ENCODE data around the gene LILRB5.
"Not testable (repeated sequence)": the region's sequence is repeated elsewhere in the genome, so short reads cannot be mapped to it uniquely, and the experiment has no call there.

Gene LILRB5

DNA sequence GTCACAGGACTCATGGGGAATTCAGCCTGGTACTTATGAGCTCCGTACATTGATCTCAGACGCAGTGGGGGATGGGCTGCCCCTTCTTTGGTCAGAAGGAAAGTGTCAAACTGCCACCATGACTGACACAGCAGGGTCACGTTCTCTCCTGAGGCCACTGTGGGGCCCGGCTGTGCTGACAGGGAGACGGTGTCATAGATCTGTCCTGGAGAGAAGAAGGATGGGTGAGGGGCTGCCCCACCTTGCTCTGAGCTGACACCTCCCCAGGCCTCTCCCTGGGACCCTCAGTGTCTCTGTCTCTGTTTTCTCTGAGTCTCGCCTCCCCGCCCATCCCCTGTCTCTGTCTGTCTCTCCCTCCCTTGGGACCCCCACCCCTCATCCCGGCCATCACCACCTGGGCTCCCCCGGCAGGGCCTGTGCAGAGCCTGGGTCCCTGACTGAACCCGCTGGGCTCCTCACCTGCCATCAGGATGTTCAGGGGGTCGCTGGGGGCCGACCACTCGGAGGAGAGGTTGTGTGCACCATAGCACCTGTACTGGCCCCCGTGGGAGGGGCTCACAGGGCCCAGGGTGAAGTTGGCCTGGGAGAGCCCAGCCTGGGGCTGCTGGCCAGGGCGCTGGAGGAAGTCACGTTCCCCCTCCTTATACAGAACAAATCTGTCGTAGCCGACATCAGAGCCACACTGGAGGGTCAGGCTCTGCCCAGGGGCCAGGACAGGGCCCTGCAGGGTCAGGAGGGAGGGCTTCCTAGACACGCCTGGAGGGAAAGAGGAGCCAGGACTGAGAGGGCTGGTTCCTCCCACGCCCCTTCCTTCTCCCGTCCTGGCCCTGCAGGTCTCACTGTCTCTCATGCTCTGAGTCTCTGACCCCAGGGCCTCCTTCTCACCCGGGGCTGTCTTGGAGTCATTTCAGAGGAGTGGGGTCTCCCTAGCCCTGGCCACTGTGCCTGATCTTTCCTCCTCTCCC, 16.4 kb downstream of the LILRB5 start:
- not testable (repeated sequence) for DNase-seq

- DNase-seq: not testable (repeated sequence)
Observed at GRCh38 chr19:54239491-54240371, 17.3 kb downstream of the LILRB5 start.

DNA sequence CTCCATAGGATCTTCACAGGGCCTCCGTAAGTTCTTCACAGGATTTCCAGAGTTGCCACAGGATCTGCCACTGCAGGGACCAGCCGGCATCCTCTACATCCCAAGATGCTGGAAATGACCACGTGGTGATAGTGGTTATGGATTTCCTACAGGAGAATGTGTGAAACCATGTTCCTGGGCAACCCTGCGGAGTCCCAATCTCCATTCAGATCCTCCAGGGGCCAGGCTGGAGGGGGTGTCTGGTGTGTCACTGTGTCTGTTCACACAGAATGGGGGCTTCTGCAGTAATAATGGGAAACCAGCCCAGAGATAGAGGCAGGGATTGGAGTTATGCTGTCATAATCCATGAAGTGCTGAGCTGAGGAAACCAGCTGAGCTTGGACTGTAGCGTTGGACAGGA, 23.1 kb downstream of the LILRB5 start:
- DNase-seq: no peak

GRCh38 chr19:54231077-54231931, 25.8 kb downstream of the LILRB5 start:
- DNase-seq: peak; percentile 82

DNA sequence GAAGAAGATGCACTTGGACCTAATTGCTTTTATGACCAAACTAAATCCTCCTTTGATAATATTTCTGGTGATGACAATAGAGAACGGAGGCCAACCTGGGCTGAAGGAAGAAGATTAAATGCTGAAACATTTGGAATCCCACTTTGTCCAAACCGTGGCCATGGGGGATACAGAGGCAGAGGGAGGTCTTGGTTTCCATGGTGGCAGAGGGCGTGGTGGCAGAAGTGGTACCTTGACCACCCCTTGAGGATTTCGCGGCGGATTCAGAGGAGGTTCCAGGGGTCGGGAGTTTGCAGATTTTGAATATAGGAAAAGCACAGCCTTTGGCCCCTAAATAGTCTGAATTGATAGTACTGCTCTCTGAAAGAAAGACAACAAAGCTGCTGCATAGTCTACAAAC, 27.0 kb downstream of the LILRB5 start:
- DNase-seq: no peak

DNA sequence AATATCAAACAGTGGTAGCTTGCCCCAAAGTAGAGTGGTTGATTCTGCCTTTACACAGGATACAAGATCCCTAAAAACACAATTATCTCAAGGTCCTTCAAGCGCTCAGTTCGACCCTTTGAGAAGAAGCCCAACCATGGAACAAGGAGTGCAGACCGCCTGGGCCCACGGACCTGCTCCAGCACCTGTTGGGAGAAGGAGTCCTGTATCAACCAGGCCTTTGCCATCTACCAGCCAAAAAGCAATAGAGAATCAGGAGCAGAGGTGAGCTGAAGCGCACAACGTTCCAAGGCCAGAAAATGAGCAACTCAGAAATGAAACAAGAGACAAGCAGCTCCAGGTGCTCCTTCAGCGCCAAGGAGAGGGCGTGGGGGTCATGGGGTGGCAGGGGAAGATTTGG, 27.9 kb downstream of the LILRB5 start:
- DNase-seq: no peak

- not testable (repeated sequence) for DNase-seq
Observed at GRCh38 chr19:54224619-54225018, 32.5 kb downstream of the LILRB5 start.

- DNase-seq: not testable (repeated sequence)
Observed at GRCh38 chr19:54223937-54224281, 33.2 kb downstream of the LILRB5 start.

- not testable (repeated sequence) for DNase-seq
Observed at GRCh38 chr19:54223277-54223936, 33.7 kb downstream of the LILRB5 start.

DNA sequence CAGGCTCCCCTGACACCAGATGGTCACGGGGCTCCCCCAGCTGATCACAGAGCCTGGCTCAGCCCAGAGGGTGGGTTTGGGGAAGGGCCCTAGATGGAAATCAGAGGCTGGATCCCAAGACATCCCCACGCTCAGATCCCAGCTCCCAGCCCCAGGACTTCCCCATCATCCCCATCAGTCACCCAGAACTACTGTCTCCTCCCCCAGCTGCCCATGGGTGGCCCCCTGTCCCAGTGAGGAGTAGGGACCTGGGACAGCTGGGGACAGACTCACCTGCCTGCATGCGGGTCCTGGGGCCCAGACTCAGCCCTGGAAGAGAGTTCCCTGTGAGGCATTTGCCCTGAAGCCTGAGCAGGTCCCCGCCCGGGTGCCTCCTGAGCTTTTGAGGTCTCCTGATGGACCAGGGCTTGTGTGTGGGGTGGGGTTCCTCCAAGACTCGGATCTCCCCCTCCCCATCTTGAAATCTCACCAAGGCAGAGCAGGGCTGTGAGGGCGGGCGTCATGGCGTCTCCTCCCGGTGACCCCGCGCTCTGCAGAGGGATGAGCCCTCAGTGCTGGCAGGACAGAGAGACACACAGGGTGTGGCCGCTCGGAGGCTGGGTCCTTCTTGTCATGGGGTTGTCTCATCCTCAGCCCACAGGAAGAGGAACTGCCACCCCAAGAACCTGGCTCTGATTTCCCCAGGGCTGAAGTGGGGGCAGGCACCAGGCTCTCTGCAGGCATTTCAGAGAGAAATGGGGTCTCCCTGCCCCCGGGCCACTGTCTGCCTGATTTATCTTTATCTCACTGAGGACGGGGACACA, 34.4 kb downstream of the LILRB5 start, which contains the start of gene LILRB3:
Gene LILRB3 (minus strand): TSS at position 534 of the 803 bp plus-strand sequence. CDS start 31 bp downstream, at position 503.
- not testable (repeated sequence) for DNase-seq

GRCh38 chr19:54221947-54222346, 35.1 kb downstream of the LILRB5 start:
- DNase-seq: not testable (repeated sequence)

GRCh38 chr19:54219702-54220101, 37.4 kb downstream of the LILRB5 start:
- DNase-seq: not testable (repeated sequence)

DNA sequence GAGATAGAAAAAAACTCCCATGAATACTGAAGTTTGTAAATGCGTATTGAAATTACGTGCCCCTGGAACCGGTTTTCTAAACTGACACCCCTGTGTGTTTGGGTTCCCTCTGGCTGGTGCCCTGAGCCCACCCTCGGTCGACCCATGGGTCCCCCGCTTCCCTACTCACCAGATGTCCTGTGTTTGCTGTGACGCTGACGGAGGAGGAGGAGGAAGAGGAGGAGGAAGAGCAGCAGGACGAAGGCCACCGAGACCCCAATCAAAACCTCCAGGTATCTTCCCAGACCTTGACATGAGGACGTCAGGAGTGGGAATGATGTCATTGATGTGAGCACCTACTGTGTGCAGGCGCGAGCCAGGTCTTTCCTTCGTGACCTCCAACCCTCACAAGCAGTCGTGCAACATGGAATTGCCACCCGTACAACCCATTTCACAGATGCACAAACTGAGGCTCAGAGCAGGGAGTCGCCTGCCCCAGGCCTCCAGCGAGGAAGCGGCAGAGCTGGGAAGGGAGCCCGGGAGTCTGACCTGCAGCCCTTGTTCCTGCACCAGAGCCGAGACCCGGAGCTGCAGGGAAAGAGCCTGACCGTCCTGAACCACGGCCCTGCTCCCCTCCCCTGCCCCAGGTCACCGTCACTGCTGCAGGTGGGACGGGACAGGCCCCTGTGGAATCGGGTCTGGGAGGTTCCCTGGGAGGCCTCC, 38.0 kb downstream of the LILRB5 start:
- no peak for DNase-seq

DNA sequence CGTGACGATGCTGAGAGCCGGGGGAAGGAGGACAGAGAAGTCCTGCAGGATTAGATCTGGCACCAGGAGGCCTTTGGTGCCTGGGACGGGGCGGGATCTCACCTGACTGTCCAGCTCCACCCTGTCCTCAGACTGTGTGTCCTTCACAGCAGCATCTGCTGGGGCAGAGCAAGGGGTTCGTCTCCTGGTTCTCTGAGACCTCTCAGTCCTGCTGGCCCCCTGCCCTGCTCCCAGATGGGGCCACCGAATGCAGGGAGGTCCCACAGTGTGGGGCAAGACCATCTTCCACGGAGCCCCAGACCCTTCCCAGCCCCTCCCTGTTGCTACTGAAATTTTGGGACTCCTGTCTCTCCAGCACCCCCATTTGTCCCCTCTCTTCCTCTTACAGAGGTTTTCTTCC, 38.8 kb downstream of the LILRB5 start:
- DNase-seq: no peak

DNA sequence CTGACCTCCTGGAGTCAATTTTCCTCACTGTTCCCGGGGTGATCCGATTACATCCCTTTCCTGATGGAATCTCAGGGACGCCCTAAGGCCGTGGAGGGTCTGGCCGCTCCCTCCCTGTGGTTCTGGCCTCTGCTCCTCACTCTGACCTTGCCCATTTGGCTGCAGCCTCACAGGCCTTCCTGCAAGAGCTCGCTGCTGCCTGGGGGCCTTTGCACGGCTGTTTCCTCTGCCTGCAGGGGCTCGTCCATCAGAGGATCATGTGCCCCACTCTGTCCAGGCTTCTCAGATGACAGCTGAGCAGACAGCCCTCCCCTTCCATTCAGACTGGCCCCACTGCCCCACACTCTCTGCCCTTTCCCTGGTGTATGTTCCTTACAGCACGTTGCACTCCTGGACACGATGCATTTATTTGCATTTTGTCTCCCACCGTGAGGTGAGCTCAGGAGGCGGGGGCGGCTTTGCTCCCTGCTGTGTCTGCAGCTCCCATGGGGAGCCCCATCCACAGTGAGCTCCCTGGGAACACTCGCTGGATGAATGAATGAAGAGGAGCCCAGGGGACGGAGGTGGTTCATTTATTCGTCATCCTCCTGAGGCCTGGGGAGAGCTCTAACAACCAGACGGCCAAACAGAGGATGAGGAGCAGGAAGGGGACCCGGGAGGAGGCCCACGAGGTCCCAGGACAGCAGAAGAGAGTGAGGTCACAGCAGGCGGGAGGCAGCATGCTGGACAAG, 39.4 kb downstream of the LILRB5 start:
- DNase-seq: not testable (repeated sequence)

DNA sequence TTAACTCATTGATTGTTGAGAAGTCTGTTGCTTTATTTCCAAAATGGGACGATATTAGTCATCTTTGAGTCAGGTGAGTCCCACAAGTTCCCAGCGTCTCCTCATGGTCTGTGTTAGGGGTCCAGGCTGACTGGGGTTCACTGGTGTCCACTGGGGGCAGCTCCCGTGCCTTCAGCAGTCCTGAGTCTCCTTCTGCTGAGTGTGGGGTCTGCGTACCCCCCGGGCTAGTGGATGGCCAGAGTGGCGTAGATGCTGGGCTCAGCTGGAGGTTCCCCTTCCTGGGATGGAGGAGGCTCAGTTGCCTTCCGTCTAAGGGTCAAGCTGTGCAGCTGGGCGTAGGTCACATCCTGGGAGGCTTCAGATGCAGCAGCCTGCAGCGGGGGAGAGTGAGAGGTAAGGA, 40.2 kb downstream of the LILRB5 start:
- no peak for DNase-seq

DNA sequence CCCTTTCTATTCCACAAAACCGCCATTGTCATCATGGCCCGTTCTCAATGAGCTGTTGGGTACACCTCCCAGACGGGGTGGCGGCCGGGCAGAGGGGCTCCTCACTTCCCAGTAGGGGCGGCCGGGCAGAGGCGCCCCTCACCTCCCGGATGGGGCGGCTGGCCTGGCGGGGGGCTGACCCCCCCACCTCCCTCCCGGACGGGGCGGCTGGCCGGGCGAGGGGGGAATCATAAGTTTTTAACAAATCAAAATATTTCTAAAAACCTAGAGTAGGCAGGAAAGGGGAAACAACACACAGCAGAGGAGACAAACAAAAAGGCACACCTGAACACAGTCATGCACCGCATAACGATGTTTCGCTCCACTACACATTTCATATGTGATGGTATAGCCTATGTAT, 42.3 kb downstream of the LILRB5 start:
- not testable (repeated sequence) for DNase-seq

DNA sequence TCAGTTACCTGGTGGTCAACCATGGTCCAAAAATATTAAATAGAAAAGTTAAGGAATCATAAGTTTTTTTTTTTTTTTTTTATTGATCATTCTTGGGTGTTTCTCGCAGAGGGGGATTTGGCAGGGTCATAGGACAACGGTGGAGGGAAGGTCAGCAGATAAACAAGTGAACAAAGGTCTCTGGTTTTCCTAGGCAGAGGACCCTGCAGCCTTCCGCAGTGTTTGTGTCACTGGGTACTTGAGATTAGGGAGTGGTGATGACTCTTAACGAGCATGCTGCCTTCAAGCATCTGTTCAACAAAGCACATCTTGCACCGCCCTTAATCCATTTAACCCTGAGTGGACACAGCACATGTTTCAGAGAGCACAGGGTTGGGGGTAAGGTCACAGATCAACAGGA, 42.9 kb downstream of the LILRB5 start:
- not testable (repeated sequence) for DNase-seq

GRCh38 chr19:54211235-54211634, 45.8 kb downstream of the LILRB5 start:
- DNase-seq: no peak

Data from DMS153 (cell line).